NCI-H774 (cell line): Measurements from ENCODE around the gene NKAIN1.
"Not testable (repeated sequence)": the region's sequence is repeated elsewhere in the genome, so short reads cannot be mapped to it uniquely, and the experiment has no call there.

Experiments used
- DNase-seq: peaks from one replicate; lab custom pipeline; 2025; lab: John Stamatoyannopoulos, UW

NKAIN1 gene

DNA sequence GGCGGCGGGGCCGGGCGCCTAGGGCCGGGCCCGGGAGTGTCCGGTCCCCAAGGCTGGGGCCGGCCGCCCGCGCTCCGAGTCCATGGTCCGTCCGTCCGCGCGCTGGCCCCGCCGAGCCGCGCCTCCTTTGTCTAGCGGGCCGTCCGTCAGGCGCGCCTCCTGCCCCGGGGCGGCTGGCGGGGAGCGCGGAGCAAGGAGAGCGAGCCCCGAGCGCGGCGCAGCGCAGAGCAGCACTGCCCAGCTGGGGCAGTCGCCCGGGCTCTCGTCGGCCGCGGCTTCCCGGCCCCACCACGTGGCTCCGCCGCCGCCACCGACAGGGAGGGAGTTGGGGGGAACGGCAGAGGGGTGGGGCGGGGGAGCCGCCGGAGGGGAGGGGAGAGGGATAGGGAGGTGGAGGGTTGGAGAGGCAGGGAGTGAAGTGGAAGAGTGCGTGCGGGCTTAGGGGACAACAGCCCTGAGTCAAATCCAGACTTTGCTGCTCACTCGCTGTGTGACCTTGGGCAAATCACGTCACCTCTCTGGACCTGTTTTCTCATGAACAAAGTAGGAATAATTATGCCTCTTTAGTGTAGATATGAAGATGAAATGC, at the start of gene NKAIN1:
Gene NKAIN1 (minus strand): TSS at position 235 of the 589 bp plus-strand sequence. CDS start 340 bp downstream, outside the sequence.
- peak; percentile 48 for DNase-seq

DNA sequence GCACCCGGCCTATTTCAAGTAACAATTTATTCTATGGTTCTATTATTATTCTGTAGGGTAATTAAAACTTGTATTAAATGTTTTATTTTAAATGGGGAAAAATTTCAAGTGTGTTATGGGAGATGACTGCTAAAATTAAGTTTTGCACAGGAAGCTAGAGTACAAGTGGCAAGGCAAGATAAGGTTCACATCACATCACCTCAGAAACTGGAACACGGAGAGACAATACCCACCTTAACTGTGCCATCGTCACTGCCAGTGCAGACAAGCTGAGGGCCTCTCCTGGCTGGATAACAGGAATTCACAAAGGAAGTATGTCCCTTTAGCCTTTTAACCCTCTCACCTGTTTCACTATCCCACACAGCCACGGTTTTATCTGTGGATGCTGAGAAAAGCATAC, 49.3 kb upstream of the NKAIN1 start:
- DNase-seq, result no peak

DNA sequence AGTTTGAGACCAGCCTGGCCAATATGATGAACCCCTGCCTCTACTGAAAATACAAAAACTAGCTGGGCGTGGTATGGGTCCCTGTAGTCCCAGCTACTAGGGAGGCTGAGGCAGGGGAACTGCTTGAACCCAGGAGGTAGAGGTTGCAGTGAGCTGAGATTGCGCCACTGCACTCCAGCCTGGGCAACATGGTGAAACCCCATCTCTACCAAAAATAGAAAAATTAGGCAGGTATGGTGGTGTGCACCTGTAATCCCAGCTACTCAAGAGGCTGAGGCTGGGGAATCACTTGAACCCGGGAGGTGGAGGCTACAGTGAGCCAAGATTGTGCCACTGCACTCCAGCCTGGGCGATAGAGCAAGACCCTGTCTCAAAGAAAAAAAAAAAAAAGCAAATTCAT, 48.1 kb upstream of the NKAIN1 start:
- not testable (repeated sequence) for DNase-seq

DNA sequence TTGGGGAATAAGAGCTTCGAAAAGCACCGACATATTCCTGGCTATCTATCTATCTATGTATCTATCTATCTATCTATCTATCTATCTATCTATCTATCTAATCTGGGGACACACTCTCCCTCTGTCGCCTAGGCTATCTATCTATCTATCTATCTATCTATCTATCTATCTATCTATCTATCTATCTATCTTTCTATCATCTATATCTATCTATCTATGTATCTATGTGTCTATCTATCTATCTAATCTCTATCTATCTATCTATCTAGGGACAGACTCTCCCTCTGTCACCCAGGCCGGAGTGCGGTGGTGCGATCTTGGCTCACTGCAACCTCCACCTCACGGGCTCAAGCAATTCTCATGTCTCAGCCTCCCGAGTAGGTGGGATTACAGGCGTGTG, 42.7 kb upstream of the NKAIN1 start:
- not testable (repeated sequence) for DNase-seq

DNA sequence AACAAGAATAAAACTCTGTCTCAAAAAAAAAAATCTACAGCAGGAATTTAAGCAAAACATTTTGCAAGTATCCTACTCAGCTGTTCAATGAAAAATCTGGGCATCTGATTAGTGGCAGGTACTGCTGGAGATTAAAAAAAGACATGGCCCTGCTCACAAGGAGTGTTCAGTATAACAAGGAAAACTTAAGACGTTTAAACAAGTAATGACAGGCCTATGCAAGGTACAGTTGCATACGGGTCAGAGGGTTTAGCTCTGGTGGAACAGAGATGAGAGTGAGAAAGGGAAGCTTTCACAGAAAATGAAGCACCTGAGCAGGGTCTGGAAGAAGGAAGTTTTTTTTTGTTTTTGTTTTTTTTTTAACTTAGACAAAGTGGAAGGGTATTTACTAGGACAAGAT, 33.9 kb upstream of the NKAIN1 start:
- DNase-seq, result no peak

DNA sequence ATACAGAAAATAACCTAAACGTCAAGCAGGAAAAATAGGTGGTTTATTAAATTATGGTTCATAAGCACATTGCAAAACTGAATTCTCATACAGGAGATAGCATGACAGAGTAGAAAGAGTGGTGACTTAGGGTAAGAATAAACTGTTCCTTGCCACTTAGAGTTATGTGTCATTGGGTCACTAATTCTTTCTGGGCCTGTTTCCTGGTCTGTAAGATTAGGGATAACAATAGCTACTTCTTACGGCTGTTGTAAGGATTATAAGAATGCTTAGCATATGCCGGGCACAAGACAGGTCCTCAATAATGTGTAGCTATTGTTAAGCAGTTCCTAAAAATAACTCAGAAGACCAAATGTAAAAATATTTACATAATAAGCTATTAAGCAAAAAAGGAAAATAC, 32.7 kb upstream of the NKAIN1 start:
- no peak for DNase-seq

DNA sequence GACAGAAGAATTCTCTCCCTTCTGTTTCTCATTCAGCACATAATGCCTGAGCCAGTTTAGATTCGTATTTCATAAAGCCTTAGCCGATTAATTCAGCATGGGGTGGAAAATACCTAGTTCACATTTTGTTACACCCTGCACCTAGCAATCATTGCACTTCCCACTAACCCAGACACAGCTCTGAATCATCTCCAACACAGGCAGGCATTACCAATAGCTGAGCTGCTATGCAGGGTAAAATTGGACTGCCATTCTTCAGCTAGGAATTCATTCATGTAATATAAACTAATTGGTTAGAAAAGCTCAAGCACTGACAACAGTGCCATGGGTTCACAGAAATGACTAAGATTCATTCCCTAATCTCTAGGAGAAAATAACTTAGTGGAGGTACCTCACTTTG, 26.9 kb upstream of the NKAIN1 start:
- no peak for DNase-seq

- no peak for DNase-seq
Observed at GRCh38 chr1:31264790-31265386, 25.2 kb upstream of the NKAIN1 start.

GRCh38 chr1:31263408-31263807, 23.7 kb upstream of the NKAIN1 start:
- no peak for DNase-seq

DNA sequence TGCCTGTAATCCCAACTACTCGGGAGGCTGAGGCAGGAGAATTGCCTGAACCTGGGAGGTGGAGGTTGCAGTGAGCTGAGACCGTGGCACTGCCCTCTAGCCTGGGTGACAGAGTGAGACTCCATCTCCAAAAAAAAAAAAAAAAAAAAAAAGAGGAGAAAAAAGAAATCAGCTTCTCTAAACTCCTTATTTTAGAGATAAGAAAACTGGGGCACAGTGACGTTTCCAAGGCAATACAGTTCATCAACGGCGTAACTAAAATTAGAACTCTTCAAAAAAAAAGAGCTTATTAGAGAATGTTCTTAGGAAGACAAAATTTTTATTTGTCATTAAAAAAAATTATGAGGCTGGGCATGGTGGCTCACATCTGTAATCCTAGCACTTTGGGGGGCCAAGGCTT, 22.7 kb upstream of the NKAIN1 start:
- DNase-seq, result not testable (repeated sequence)

GRCh38 chr1:31261916-31262315, 22.2 kb upstream of the NKAIN1 start:
- DNase-seq, result no peak

DNA sequence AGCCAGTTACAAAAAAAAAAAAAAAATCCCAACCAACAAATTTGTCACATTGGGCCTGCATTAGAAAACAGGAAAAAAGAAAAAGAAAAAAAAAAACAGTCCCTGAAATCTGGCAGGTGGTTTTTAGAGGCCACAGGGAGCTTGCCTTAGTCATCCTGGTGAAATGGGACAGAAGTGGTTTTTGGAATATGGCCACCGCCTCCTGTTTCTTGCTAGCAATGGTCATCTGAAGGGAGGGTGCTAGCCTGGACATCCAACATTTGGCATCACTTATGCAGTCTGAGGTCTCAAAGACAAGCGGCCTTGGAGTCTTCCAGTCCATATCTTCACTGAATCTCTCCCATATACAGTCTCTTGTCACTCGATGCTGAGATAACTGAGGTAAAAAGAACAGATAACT, 20.1 kb upstream of the NKAIN1 start:
- no peak for DNase-seq

DNA sequence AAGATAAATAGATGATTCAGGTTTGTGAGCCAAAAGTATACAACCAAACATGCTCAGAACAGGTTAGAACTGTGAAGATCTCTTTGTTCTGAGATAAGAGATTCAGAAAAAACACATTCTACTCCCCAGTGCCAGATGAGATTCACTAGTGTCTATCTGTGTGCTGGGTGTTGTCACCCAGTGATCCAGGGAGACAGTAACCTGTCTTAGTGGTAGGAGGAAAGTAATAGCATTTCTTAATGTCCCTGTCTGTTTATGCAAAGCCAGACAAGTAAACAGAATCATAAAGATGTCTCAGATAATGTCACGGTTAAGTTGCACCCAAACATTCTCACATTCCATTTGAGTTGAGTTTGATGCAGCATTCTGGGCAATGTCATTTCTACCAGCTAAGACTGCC, 18.9 kb upstream of the NKAIN1 start:
- no peak for DNase-seq

GRCh38 chr1:31257213-31257612, 17.5 kb upstream of the NKAIN1 start:
- no peak for DNase-seq

- no peak for DNase-seq
Observed at GRCh38 chr1:31249854-31250253, 10.2 kb upstream of the NKAIN1 start.

- DNase-seq, result no peak
Observed at GRCh38 chr1:31248276-31248675, 8.6 kb upstream of the NKAIN1 start.

- no peak for DNase-seq
Observed at GRCh38 chr1:31244326-31244725, 4.6 kb upstream of the NKAIN1 start.

GRCh38 chr1:31243501-31244286, 4.0 kb upstream of the NKAIN1 start:
- peak; percentile 49 for DNase-seq

DNA sequence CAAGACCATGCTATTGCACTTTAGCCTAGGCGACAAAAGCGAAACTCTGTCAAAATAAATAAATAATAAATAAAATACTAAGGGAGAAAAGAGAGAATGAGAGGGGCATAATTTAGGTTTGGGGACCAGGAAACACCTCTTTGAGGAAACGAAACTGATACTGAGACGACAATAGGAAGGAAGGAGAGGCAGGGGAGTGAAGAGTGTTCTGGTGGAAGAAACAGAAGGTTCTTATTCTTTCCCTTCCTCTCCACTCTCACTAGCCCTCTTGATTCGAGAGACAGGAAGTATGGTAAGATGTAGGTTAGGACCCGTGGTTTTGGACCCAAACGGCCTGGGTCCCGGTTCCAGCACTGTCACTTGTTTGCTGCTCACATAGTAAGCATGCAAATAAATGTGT, 1.6 kb upstream of the NKAIN1 start:
- no peak for DNase-seq

DNA sequence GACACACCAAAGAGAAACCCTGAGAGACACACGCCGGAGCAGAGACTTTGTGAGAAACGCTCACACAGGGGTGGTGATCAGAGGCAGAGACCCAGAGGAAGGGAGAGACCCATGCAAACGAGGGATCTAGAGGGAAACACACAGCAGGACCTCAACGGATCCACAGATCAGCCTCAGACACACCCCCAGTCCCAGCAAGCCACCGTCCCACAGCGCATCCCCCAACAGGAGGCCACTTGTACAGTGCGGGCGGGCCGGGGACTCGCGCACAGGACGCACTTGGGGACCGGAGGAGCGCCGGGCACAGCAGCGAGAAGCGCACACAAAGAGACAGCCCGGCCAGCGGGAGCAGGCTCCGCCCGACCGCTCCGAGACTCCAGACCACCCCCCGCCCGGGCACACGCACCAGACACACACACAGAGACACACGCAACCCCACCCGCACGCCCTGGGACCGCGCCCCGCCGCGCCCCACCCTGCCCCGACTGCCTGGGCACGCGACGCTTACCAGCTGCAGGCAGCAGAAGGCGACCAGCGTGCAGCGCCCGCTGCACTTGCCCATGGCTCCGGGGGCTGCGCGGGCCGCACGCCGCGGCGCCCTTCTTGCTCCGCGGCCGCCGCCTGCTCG, 587 bp downstream of the NKAIN1 start:
- peak; percentile 25 for DNase-seq

GRCh38 chr1:31238612-31238985, 1.1 kb downstream of the NKAIN1 start:
- no peak for DNase-seq

- no peak for DNase-seq
Observed at GRCh38 chr1:31234870-31235269, 4.8 kb downstream of the NKAIN1 start.

GRCh38 chr1:31234123-31234708, 5.5 kb downstream of the NKAIN1 start:
- DNase-seq, result no peak
